NCI-H1694 (cell line): Measurements from ENCODE around the gene CDYL2.
"Not testable (repeated sequence)": the region's sequence is repeated elsewhere in the genome, so short reads cannot be mapped to it uniquely, and the experiment has no call there.

Experiments used
- DNase-seq: peaks from one replicate; lab custom pipeline; 2025; lab: John Stamatoyannopoulos, UW

Gene CDYL2

GRCh38 chr16:80807906-80808305, 3.5 kb upstream of the CDYL2 start:
- no peak for DNase-seq

GRCh38 chr16:80806927-80807340, 2.5 kb upstream of the CDYL2 start:
- no peak for DNase-seq

- DNase-seq = no peak
Measured at GRCh38 chr16:80806289-80806688, 1.9 kb upstream of the CDYL2 start.

- DNase-seq = no peak
Measured at GRCh38 chr16:80804056-80804525, 307 bp downstream of the CDYL2 start.

- DNase-seq = no peak
Measured at GRCh38 chr16:80803339-80804055, 901 bp downstream of the CDYL2 start.

GRCh38 chr16:80802902-80803301, 1.5 kb downstream of the CDYL2 start:
- no peak for DNase-seq

GRCh38 chr16:80802138-80802537, 2.3 kb downstream of the CDYL2 start:
- DNase-seq = no peak

- DNase-seq = no peak
Measured at GRCh38 chr16:80794071-80794470, 10.3 kb downstream of the CDYL2 start.

- no peak for DNase-seq
Measured at GRCh38 chr16:80792031-80792430, 12.4 kb downstream of the CDYL2 start.

GRCh38 chr16:80791411-80791810, 13.0 kb downstream of the CDYL2 start:
- DNase-seq = no peak

- no peak for DNase-seq
Measured at GRCh38 chr16:80790751-80791150, 13.6 kb downstream of the CDYL2 start.

- DNase-seq = no peak
Measured at GRCh38 chr16:80788027-80788426, 16.4 kb downstream of the CDYL2 start.

GRCh38 chr16:80786561-80786960, 17.8 kb downstream of the CDYL2 start:
- not testable (repeated sequence) for DNase-seq

- no peak for DNase-seq
Measured at GRCh38 chr16:80784951-80785350, 19.4 kb downstream of the CDYL2 start.

GRCh38 chr16:80778703-80779102, 25.7 kb downstream of the CDYL2 start:
- no peak for DNase-seq

- DNase-seq = no peak
Measured at GRCh38 chr16:80776856-80777255, 27.5 kb downstream of the CDYL2 start.

GRCh38 chr16:80775450-80775849, 28.9 kb downstream of the CDYL2 start:
- no peak for DNase-seq

GRCh38 chr16:80766798-80767197, 37.6 kb downstream of the CDYL2 start:
- no peak for DNase-seq

- DNase-seq = no peak
Measured at GRCh38 chr16:80759419-80760162, 44.8 kb downstream of the CDYL2 start.

- DNase-seq = no peak
Measured at GRCh38 chr16:80754476-80754875, 49.9 kb downstream of the CDYL2 start.

- DNase-seq = no peak
Measured at GRCh38 chr16:80752541-80752940, 51.9 kb downstream of the CDYL2 start.

GRCh38 chr16:80751167-80751566, 53.2 kb downstream of the CDYL2 start:
- DNase-seq = no peak

GRCh38 chr16:80746231-80746630, 58.2 kb downstream of the CDYL2 start:
- DNase-seq = no peak
